ENCODE data around the gene NEURL3.

NEURL3 gene

GRCh38 chr2:96522304-96523203, 17.4 kb upstream of the NEURL3 start:
- Mint-ChIP-seq H3K27ac (no peak overlapping the region), H3K9me3 (peaks cover 16% of the 10 kb centered on the region), H3K4me3 (no peak overlapping the region), H3K27me3 (ENCODE audit: low read depth, poor library complexity) (peaks cover 20% of the 10 kb centered on the region), H3K36me3 (ENCODE audit: low read depth) (no peaks in the 10 kb centered on the region), H3K4me1 (peaks cover 7% of the 10 kb centered on the region)
- no peak for TF ChIP-seq CTCF (IDR thresholded peaks at IDR 0.05)
- DNase-seq, result no peak

GRCh38 chr2:96521219-96521618, 16.1 kb upstream of the NEURL3 start:
- no peak for DNase-seq
- Mint-ChIP-seq H3K27ac (no peak overlapping the region), H3K4me1 (no peaks in the 10 kb centered on the region), H3K27me3 (ENCODE audit: low read depth, poor library complexity) (peaks cover 20% of the 10 kb centered on the region), H3K4me3 (no peak overlapping the region), H3K36me3 (ENCODE audit: low read depth) (peaks cover 7% of the 10 kb centered on the region), H3K9me3 (peaks cover 29% of the 10 kb centered on the region)
- no peak for TF ChIP-seq CTCF (IDR thresholded peaks at IDR 0.05)

- no peak for DNase-seq
- Mint-ChIP-seq H3K9me3 (peaks cover 34% of the 10 kb centered on the region), H3K27me3 (ENCODE audit: low read depth, poor library complexity) (peaks cover 19% of the 10 kb centered on the region), H3K27ac (no peak overlapping the region), H3K36me3 (ENCODE audit: low read depth) (peaks cover 7% of the 10 kb centered on the region), H3K4me3 (no peak overlapping the region), H3K4me1 (no peaks in the 10 kb centered on the region)
- TF ChIP-seq CTCF (IDR thresholded peaks at IDR 0.05), result no peak
Observed at GRCh38 chr2:96520697-96521096, 15.5 kb upstream of the NEURL3 start.

GRCh38 chr2:96520231-96520630, 15.1 kb upstream of the NEURL3 start:
- Mint-ChIP-seq H3K9me3 (peaks cover 36% of the 10 kb centered on the region), H3K27me3 (ENCODE audit: low read depth, poor library complexity) (peaks cover 22% of the 10 kb centered on the region), H3K27ac (no peak overlapping the region), H3K36me3 (ENCODE audit: low read depth) (peaks cover 7% of the 10 kb centered on the region), H3K4me3 (no peak overlapping the region), H3K4me1 (no peaks in the 10 kb centered on the region)
- TF ChIP-seq CTCF (IDR thresholded peaks at IDR 0.05), result no peak
- DNase-seq, result no peak

GRCh38 chr2:96517079-96517478, 11.9 kb upstream of the NEURL3 start:
- H3K9me3 Mint-ChIP-seq, result peaks cover 36% of the 10 kb centered on the region
- H3K36me3 Mint-ChIP-seq (ENCODE audit: low read depth), result peaks cover 7% of the 10 kb centered on the region

More at GRCh38 chr2:96517079-96517478, 11.9 kb upstream of the NEURL3 start:
- no peak overlapping the region for H3K27ac Mint-ChIP-seq
- peaks cover 30% of the 10 kb centered on the region for H3K27me3 Mint-ChIP-seq (ENCODE audit: low read depth, poor library complexity)
- TF ChIP-seq CTCF (IDR thresholded peaks at IDR 0.05), result no peak
- no peak for DNase-seq
- no peak overlapping the region for H3K4me3 Mint-ChIP-seq
- no peaks in the 10 kb centered on the region for H3K4me1 Mint-ChIP-seq
